GM12878 (cell line): ENCODE results near the gene SRSF2.

ENCODE experiments used
- BACH1 ChIP-seq: fragments of 450-650 bp; IDR thresholded peaks from 2 replicates; pipeline ENCODE4 v1.6.1; 2017; ENCODE audit warnings: mild to moderate bottlenecking, borderline replicate concordance
- BHLHE40 ChIP-seq, 2 experiments: fragments of 450-650 bp in 1 of 2; IDR thresholded peaks; 2 replicates each; pipeline ENCODE4 v1.6.1; 2011 to 2017; ENCODE audit warnings: low read depth in 2 of 2, borderline replicate concordance in 1 of 2, improper control_type of control experiment in 1 of 2, low read length in 1 of 2, mild to moderate bottlenecking in 1 of 2
- BMI1 ChIP-seq: fragments of 450-650 bp; IDR thresholded peaks from 2 replicates; pipeline ENCODE4 v1.6.1; 2016; ENCODE audit warnings: mild to moderate bottlenecking, moderate library complexity, borderline replicate concordance
- CEBPB ChIP-seq, 2 experiments: fragments of 150-350 bp in 1 of 2; IDR thresholded peaks; 2 replicates each; pipeline ENCODE4 v1.6.1; 2012 to 2014; ENCODE audit warnings: low read depth in 2 of 2, low read length in 2 of 2, borderline replicate concordance in 1 of 2, inconsistent platforms in 1 of 2
- CHD4 ChIP-seq: fragments of 200-600 bp; sonication (generic); IDR thresholded peaks from 2 replicates; pipeline ENCODE4 v1.6.1; 2016; ENCODE audit warnings: mild to moderate bottlenecking
- CREB1 ChIP-seq: IDR thresholded peaks from 2 replicates; pipeline ENCODE4 v1.6.1; 2012; ENCODE audit warnings: low read depth, mild to moderate bottlenecking, inconsistent platforms
- EGR1 ChIP-seq, 2 experiments: IDR thresholded peaks; 1 replicate in 1 of 2; 2 replicates in 1 of 2; pipeline ENCODE4 v1.6.1; 2011 to 2012; ENCODE audit warnings: low read depth in 2 of 2, low read length in 2 of 2, borderline replicate concordance in 1 of 2, mild to moderate bottlenecking in 1 of 2, moderate library complexity in 1 of 2
- EP300 ChIP-seq, 2 experiments: fragments of 150-350 bp in 1 of 2; IDR thresholded peaks; 2 replicates each; pipeline ENCODE4 v1.6.1; 2011 to 2012; ENCODE audit warnings: low read depth in 2 of 2, low read length in 2 of 2, borderline replicate concordance in 1 of 2, improper control_type of control experiment in 1 of 2, inconsistent platforms in 1 of 2; ENCODE audit not compliant: control insufficient read depth in 1 of 2
- HCFC1 ChIP-seq: fragments of 150-350 bp; IDR thresholded peaks from 2 replicates; pipeline ENCODE4 v1.6.1; 2014; ENCODE audit warnings: low read length
- POLR2A ChIP-seq: IDR thresholded peaks from 2 replicates; pipeline ENCODE4 v1.6.1; 2011; ENCODE audit warnings: low read depth, mild to moderate bottlenecking, low read length
- POLR2AphosphoS5 ChIP-seq: IDR thresholded peaks from 2 replicates; pipeline ENCODE4 v1.6.1; 2011; ENCODE audit warnings: mild to moderate bottlenecking, low read length, inconsistent platforms
- SIN3A ChIP-seq: IDR thresholded peaks from 2 replicates; pipeline ENCODE4 v1.6.1; 2012; ENCODE audit warnings: low read depth, low read length, improper control_type of control experiment
- STAT3 ChIP-seq: IDR thresholded peaks from 2 replicates; pipeline ENCODE4 v1.6.1; 2011; ENCODE audit warnings: low read depth, low read length, improper control_type of control experiment
- TF ChIP-seq, protein P1 (sequence below), 3 experiments: IDR thresholded peaks in 2 of 3; conservative IDR thresholded peaks in 1 of 3; 2 replicates each; pipeline ENCODE4 v1.5.1; 2011; ENCODE audit warnings: low read depth in 3 of 3, low read length in 3 of 3, mild to moderate bottlenecking in 3 of 3, control low read depth in 2 of 3, moderate library complexity in 2 of 3, inconsistent platforms in 1 of 3, mixed read lengths in 1 of 3; ENCODE audit not compliant: control insufficient read depth in 2 of 3, insufficient read depth in 1 of 3; ENCODE audit errors: extremely low read depth in 1 of 3

DNA sequence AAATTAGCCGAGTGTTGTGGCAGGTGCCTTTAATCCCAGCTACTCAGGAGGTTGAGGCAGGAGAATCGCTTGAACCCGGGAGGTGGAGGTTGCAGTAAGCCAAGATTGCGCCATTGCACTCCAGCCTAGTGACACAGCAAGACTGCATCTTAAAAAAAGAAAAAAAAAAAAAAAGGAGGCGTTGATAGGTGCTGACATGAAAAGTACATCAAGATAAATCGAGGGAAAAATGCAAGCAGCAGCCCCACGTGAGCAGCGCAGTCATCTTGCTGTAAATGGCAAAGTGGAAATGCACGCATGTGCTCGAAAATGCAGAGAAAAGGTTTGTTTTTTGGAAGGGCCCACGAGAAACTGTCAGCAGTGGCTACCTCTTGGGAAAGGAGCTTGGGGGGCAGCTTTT is 47.3 kb downstream of the SRSF2 start:
- TF ChIP-seq, protein P1, sequence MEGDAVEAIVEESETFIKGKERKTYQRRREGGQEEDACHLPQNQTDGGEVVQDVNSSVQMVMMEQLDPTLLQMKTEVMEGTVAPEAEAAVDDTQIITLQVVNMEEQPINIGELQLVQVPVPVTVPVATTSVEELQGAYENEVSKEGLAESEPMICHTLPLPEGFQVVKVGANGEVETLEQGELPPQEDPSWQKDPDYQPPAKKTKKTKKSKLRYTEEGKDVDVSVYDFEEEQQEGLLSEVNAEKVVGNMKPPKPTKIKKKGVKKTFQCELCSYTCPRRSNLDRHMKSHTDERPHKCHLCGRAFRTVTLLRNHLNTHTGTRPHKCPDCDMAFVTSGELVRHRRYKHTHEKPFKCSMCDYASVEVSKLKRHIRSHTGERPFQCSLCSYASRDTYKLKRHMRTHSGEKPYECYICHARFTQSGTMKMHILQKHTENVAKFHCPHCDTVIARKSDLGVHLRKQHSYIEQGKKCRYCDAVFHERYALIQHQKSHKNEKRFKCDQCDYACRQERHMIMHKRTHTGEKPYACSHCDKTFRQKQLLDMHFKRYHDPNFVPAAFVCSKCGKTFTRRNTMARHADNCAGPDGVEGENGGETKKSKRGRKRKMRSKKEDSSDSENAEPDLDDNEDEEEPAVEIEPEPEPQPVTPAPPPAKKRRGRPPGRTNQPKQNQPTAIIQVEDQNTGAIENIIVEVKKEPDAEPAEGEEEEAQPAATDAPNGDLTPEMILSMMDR (IDR thresholded peaks at IDR 0.05 in 2 of 3, conservative IDR thresholded peaks at IDR 0.05 in 1 of 3; ENCODE audit: control insufficient read depth in 2 of 3, extremely low read depth in 1 of 3, insufficient read depth in 1 of 3, low read depth in 3 of 3, low read length in 3 of 3): no peak
- no peak for TF ChIP-seq BMI1
- no peak for TF ChIP-seq BACH1
- TF ChIP-seq POLR2AphosphoS5: no peak
- no peak for TF ChIP-seq EP300 (IDR thresholded peaks at IDR 0.05; ENCODE audit: borderline replicate concordance in 1 of 2, control insufficient read depth in 1 of 2, low read depth in 2 of 2, low read length in 2 of 2)
- TF ChIP-seq CEBPB (IDR thresholded peaks at IDR 0.05; ENCODE audit: borderline replicate concordance in 1 of 2, low read depth in 2 of 2, low read length in 2 of 2): no peak
- TF ChIP-seq HCFC1: no peak
- no peak for TF ChIP-seq STAT3
- TF ChIP-seq POLR2A: no peak
- no peak for TF ChIP-seq BHLHE40 (IDR thresholded peaks at IDR 0.05; ENCODE audit: borderline replicate concordance in 1 of 2, low read depth in 2 of 2, low read length in 1 of 2)
- TF ChIP-seq CHD4: no peak
- no peak for TF ChIP-seq EGR1 (IDR thresholded peaks at IDR 0.05; ENCODE audit: borderline replicate concordance in 1 of 2, low read depth in 2 of 2, low read length in 2 of 2)
- no peak for TF ChIP-seq CREB1
- TF ChIP-seq SIN3A: no peak
